Uterus (tissue), 4 donors: ENCODE data around the gene C17orf100. TPM values are rescaled to one million over a fixed set of nuclear protein-coding genes. Genes with fewer than 3 reads are reported as not detected.

Experiments
- DNase-seq, 2 donors: peaks; one replicate each; pipeline ENCODE4 v3.0.0-alpha.2; 2019 to 2020
- H3K27ac ChIP-seq, 2 donors: fragments of 200-600 bp; sonication (generic); 1 replicate in 1 of 2; 2 replicates in 1 of 2; pipeline ENCODE4 v1.5.1; 2016 to 2018
- H3K27me3 ChIP-seq, 2 donors: fragments of 200-600 bp; sonication (generic); one replicate each; pipeline ENCODE4 v1.5.1; 2018 to 2019; ENCODE audit warnings: control low read depth in 1 of 2
- H3K36me3 ChIP-seq, 2 donors: fragments of 200-600 bp; sonication (generic); one replicate each; pipeline ENCODE4 v1.5.1; 2019; ENCODE audit warnings: control low read depth in 1 of 2
- H3K4me1 ChIP-seq, 2 donors: fragments of 200-600 bp; sonication (generic); one replicate each; pipeline ENCODE4 v1.5.1; 2018 to 2019; ENCODE audit warnings: control low read depth in 1 of 2
- H3K4me3 ChIP-seq, 2 donors: fragments of 200-600 bp; sonication (generic); 1 replicate in 1 of 2; 2 replicates in 1 of 2; pipeline ENCODE4 v1.5.1; 2018 to 2019; ENCODE audit warnings: mild to moderate bottlenecking in 1 of 2
- H3K9me3 ChIP-seq, 2 donors: fragments of 200-600 bp; sonication (generic); one replicate each; pipeline ENCODE4 v1.5.1; 2019; ENCODE audit warnings: control low read depth in 1 of 2
- POLR2A ChIP-seq, 2 donors: fragments of 450-650 bp; IDR thresholded peaks; one replicate each; pipeline ENCODE4 v1.6.1; 2016; ENCODE audit warnings: antibody characterized with exemption in 2 of 2, mild to moderate bottlenecking in 1 of 2, moderate library complexity in 1 of 2
- intact Hi-C: fragments of 100-400 bp; cut with DNase I; formaldehyde crosslinking; loops from one replicate; pipeline ENCODE4 v1.15.1; 2023; ENCODE audit warnings: low total_unique reads
- total RNA-seq, 4 donors: library from RNA; depleted of rRNA in 3 of 4; stranded (reverse); fragments of >200 nt in 3 of 4; gene quantifications; one replicate each; pipeline versions ENCODE4 v1.1.0 to v1.2.4, GENCODE V29; 2014 to 2023
- TF ChIP-seq, protein P1 (sequence below), 4 experiments: fragments of 200-600 bp in 2 of 4; fragments of 450-650 bp in 2 of 4; sonication (generic) in 2 of 4; IDR thresholded peaks; one replicate each; pipeline ENCODE4 v1.5.1; 2016 to 2019; ENCODE audit warnings: antibody characterized with exemption in 4 of 4, mild to moderate bottlenecking in 2 of 4, moderate library complexity in 1 of 4
- donor health status: DM: yes; HTN: yes; CAD: no.

Gene C17orf100
- total RNA-seq, 4 donors from 2014 or later: 0.26 to 3.2 (median 1.3) TPM

DNA sequence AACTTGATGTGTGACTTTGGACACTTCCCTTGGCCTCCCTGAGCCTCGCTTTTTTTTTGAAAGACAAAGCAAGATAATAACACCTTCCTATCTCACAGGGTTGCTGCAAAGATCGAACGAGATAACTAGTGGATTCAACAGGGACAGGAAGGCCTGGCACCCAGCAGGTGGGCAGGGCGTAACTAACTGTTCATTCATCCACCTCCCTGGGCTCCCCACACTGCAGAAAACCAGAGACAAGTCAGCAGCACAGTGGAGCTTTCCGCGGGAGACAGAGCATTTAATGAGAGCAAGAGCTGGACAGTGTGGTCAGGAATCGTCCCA lies 32.9 kb downstream of the C17orf100 start:
- H3K27ac ChIP-seq: no peak overlapping the region
- intact Hi-C loops: no loop called here
- no peaks in the 10 kb centered on the region for H3K36me3 ChIP-seq
- TF ChIP-seq POLR2A (IDR thresholded peaks at IDR 0.05): no peak
- TF ChIP-seq, protein P1, sequence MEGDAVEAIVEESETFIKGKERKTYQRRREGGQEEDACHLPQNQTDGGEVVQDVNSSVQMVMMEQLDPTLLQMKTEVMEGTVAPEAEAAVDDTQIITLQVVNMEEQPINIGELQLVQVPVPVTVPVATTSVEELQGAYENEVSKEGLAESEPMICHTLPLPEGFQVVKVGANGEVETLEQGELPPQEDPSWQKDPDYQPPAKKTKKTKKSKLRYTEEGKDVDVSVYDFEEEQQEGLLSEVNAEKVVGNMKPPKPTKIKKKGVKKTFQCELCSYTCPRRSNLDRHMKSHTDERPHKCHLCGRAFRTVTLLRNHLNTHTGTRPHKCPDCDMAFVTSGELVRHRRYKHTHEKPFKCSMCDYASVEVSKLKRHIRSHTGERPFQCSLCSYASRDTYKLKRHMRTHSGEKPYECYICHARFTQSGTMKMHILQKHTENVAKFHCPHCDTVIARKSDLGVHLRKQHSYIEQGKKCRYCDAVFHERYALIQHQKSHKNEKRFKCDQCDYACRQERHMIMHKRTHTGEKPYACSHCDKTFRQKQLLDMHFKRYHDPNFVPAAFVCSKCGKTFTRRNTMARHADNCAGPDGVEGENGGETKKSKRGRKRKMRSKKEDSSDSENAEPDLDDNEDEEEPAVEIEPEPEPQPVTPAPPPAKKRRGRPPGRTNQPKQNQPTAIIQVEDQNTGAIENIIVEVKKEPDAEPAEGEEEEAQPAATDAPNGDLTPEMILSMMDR (IDR thresholded peaks at IDR 0.05): no peak
- H3K4me3 ChIP-seq: no peak overlapping the region
- no peak for DNase-seq
- no peaks in the 10 kb centered on the region for H3K4me1 ChIP-seq
- no peaks in the 10 kb centered on the region for H3K27me3 ChIP-seq
- no peaks in the 10 kb centered on the region for H3K9me3 ChIP-seq

DNA sequence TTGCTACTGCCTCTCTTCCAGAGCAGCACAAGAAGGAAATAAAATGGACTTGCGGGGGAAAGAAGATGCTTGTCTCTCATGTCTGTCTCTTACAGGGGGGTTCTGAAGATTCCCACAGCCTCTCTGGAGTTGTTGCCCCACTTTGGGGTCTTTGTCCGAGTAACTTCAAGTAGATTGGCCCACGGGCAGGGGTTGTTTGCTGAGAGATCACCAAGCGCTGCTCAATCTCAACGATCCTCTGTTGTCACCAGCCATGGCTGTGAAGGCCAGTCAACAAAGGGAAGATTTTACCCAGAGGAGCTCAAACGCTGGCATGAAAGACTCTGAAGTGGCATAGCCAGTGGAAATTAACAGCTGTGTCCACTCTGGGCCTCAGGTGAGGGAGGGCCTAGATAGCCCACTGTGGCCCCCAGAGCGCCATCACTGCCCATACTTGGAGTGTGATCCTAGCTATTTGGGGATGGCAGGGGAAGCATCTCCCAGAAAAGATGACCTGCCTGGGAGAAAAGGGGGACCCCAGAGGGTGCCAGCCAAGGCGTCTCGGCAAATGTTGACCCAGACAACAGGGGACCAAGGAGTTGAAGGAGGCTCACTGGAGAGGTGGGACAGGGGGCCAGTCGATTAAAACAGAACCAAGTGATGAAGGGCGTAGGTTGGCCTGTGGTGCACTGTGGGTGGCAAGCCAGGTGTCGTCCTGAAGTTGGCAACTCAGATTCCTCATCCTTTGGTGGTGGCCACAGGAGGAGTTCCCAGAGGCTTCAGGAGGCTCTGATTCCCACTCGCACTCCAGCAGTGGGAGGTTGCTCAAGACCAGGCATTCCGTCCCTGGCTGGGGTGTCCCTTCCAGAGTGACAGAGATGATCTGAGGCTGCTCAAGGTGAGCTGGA lies 33.6 kb downstream of the C17orf100 start:
- Histone ChIP-seq H3K4me1 (no peaks in the 10 kb centered on the region), H3K36me3 (no peaks in the 10 kb centered on the region), H3K4me3 (no peak overlapping the region), H3K27ac (no peak overlapping the region), H3K27me3 (no peaks in the 10 kb centered on the region), H3K9me3 (no peaks in the 10 kb centered on the region)
- no peak for DNase-seq
- intact Hi-C loops: no loop called here
- TF ChIP-seq, protein P1 (IDR thresholded peaks at IDR 0.05): no peak
- no peak for TF ChIP-seq POLR2A (IDR thresholded peaks at IDR 0.05)

DNA sequence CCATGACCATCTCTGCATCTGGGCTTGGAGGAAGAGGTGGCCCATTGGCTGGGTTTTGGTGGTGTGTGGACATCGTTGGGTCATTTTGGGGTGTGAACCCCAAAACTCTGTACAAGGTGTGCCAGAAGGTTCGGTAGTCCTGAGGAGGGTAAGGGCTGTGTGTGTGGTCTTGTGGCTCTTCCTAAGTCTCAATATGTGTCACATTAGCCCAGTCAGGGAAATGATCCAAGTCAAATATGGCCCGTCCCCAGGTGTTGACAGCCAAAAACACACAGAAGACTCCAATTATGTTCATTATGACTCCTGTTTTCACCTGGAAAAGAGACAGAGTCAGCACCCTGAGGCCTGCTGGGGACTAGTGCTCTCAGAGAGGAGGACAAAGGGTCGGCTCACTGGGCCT lies 34.5 kb downstream of the C17orf100 start:
- H3K27ac ChIP-seq: no peak overlapping the region
- no peak overlapping the region for H3K4me3 ChIP-seq
- intact Hi-C loops: no loop called here
- no peaks in the 10 kb centered on the region for H3K27me3 ChIP-seq
- no peaks in the 10 kb centered on the region for H3K36me3 ChIP-seq
- TF ChIP-seq POLR2A (IDR thresholded peaks at IDR 0.05): no peak
- TF ChIP-seq, protein P1 (IDR thresholded peaks at IDR 0.05): no peak
- DNase-seq: no peak
- H3K4me1 ChIP-seq: no peaks in the 10 kb centered on the region
- no peaks in the 10 kb centered on the region for H3K9me3 ChIP-seq

DNA sequence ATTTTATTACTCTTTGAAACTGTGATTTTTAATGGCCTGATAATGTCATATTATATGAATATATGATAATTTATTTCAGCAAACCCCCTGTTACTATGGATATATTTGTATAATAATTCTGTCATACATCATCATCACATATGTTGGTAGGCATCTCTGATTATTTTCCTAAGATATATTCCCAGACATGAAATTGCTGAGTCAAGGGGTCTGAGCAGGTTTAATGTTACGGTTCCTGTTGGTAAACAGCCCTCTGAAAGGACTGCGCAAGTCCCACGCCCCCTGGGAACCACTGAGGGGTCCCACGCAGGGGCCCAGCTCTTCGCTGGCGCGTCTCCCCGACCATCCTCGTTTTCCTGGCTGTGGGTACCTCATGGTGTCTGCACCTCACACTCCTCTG lies 37.4 kb downstream of the C17orf100 start:
- intact Hi-C loops: no loop called here
- no peaks in the 10 kb centered on the region for H3K27me3 ChIP-seq
- DNase-seq: no peak
- H3K4me3 ChIP-seq: no peak overlapping the region
- H3K4me1 ChIP-seq: no peaks in the 10 kb centered on the region
- TF ChIP-seq POLR2A (IDR thresholded peaks at IDR 0.05): no peak
- TF ChIP-seq, protein P1 (IDR thresholded peaks at IDR 0.05): no peak
- H3K27ac ChIP-seq: no peak overlapping the region
- no peaks in the 10 kb centered on the region for H3K36me3 ChIP-seq
- no peaks in the 10 kb centered on the region for H3K9me3 ChIP-seq

DNA sequence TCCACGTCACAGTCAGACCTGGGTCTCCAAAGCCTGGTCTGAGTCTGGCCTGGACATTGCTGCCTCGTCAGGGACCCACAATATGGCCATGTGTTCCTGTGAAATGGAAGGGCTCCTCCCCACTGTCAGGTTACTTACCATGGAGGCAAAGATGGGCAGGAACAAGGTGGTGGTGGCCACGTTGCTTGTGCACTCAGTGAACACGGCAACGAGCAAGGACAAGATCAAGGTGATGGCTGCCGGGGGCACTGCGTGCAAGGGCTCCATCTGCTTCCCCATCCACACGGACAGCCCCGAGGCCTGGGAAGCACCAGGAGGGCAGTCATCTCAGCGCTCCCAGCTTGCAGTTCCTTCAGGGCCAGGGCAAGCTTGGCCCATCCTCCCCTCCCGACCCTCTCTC lies 39.1 kb downstream of the C17orf100 start:
- Histone ChIP-seq H3K4me1 (no peaks in the 10 kb centered on the region), H3K27me3 (no peaks in the 10 kb centered on the region), H3K27ac (no peak overlapping the region), H3K9me3 (no peaks in the 10 kb centered on the region), H3K36me3 (no peaks in the 10 kb centered on the region), H3K4me3 (no peak overlapping the region)
- intact Hi-C loops: no loop called here
- TF ChIP-seq, protein P1 (IDR thresholded peaks at IDR 0.05): no peak
- TF ChIP-seq POLR2A (IDR thresholded peaks at IDR 0.05): no peak
- DNase-seq: no peak
